Choroid plexus epithelial cell (primary cell): ENCODE measurements around the gene SMG9.

ENCODE experiments used
- DNase-seq: peaks from one replicate; pipeline ENCODE4 v3.0.0-alpha.2; 2010; ENCODE audit warnings: low read depth
- H3K4me3 ChIP-seq: 2 replicates; pipeline ENCODE4 v1.5.1; 2011; ENCODE audit warnings: low read depth, mild to moderate bottlenecking, control low read depth, low read length, moderate library complexity
- CTCF ChIP-seq: conservative IDR thresholded peaks from 2 replicates; pipeline ENCODE4 v1.5.1; 2011; ENCODE audit warnings: low read depth, mild to moderate bottlenecking, control low read depth, inconsistent platforms, low read length, moderate library complexity

Gene SMG9

GRCh38 chr19:43725468-43725867 lies 29.3 kb downstream of the SMG9 start:
- no peak for TF ChIP-seq CTCF
- no peak for DNase-seq
- H3K4me3 ChIP-seq: no peak overlapping the region

DNA sequence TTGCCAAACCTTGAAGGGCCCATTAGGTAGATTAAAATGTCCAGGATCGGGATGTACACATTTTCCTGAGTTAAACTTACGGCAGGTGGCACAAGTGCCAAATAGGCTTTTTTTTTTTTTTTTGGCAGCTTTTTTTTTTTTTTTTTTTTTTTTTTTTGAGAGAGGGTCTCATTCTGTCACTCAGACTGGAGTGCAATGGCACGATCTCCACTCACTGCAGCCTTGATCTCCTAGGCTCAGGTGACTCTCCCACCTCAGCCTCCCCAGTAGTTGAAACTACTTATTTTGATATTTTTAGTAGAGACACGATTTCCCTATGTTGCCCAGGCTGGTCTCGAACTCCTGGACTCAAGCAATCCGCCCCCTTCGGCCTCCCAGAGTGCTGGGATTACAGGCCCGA lies 29.9 kb downstream of the SMG9 start:
- H3K4me3 ChIP-seq: no peak overlapping the region
- no peak for TF ChIP-seq CTCF
- DNase-seq: no peak

DNA sequence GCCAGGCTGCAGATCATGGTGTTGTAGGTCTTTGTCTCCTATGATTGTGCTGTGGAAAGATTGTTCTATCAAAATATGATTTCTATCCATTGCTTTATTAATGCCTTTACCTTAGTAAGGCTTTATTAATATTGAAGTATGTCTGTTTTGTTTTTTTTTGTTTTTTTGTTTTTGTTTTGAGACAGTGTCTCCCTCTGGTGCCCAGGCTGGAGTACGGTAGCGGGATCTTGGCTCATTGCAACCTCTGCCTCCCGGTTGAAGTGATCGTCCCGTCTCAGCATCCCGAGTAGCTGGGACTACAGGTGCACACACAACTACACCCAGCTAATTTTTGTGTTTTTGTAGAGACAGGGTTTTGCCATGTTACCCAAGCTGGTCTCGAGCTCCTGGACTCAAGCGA lies 31.2 kb downstream of the SMG9 start:
- no peak overlapping the region for H3K4me3 ChIP-seq
- TF ChIP-seq CTCF: peak; percentile 53

DNA sequence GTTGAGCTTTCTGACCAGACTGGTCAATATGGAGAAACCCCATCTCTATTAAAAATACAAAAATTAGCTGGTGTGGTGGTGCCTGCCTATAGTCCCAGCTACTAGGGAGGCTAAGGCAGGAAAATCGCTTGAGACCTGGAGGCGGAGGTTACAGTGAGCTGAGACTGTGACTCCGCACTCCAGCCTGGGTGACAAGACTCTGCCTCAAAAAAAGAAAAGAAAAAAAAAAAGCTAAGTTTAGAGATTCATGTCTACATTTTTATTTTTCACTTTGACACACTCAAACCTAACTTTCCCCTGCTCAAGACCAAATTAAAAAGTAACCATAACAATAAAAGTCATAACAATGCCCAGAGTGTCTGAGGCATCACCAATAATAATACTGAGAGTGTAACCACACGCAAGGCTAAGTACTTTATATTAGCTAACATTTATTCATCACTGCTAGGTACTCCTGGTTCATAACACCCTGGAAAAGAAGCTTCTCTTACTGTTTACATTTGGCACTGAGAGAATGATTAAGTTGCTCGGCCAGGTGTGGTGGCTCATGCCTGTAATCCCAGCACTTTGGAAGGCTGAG lies 33.2 kb downstream of the SMG9 start:
- no peak for DNase-seq

More for the DNA sequence above, 31.2 kb downstream of the SMG9 start:
- DNase-seq: no peak

GRCh38 chr19:43720936-43721335 lies 33.8 kb downstream of the SMG9 start:
- no peak for DNase-seq
- no peak overlapping the region for H3K4me3 ChIP-seq
- no peak for TF ChIP-seq CTCF

More for the DNA sequence above, 33.2 kb downstream of the SMG9 start:
- no peak overlapping the region for H3K4me3 ChIP-seq
- TF ChIP-seq CTCF: no peak

GRCh38 chr19:43719918-43720317 lies 34.8 kb downstream of the SMG9 start:
- no peak overlapping the region for H3K4me3 ChIP-seq
- no peak for TF ChIP-seq CTCF
- DNase-seq: no peak

GRCh38 chr19:43719378-43719868 lies 35.3 kb downstream of the SMG9 start:
- H3K4me3 ChIP-seq: no peak overlapping the region
- TF ChIP-seq CTCF: no peak
- DNase-seq: no peak
